Motor neuron (in vitro differentiated cells): ENCODE measurements around the gene TMEM184C. TPM values are rescaled to one million over a fixed set of nuclear protein-coding genes. Genes with fewer than 3 reads are reported as not detected.

Experiments used
- ATAC-seq, 8 experiments: fragments of 200-7000 bp; cut with Tn5 transposase; replicated peaks in 6 of 8; 2 replicates each; pipeline ENCODE4 v1.8.0; 2021; ENCODE audit warnings: mild to moderate bottlenecking in 8 of 8, moderate library complexity in 8 of 8
- H3K27ac ChIP-seq, 2 donors: fragments of 250-450 bp; sonication (Bioruptor Pico); 2 replicates each; pipeline ENCODE4 v1.9.0; 2021; ENCODE audit warnings: antibody characterized with exemption in 2 of 2, mild to moderate bottlenecking in 2 of 2, moderate library complexity in 1 of 2
- H3K4me1 ChIP-seq, 2 donors: fragments of 250-450 bp; sonication (Bioruptor Pico); replicated peaks in 1 of 2; 2 replicates each; pipeline ENCODE4 v1.6.1; 2021; ENCODE audit warnings: antibody characterized with exemption in 2 of 2, mild to moderate bottlenecking in 2 of 2, moderate library complexity in 1 of 2
- H3K4me3 ChIP-seq, 5 donors: fragments of 250-450 bp; sonication (Bioruptor Pico); 2 replicates each; pipeline ENCODE4 v1.9.0; 2021; ENCODE audit warnings: antibody characterized with exemption in 5 of 5, mild to moderate bottlenecking in 5 of 5, moderate library complexity in 4 of 5
- WGBS, 10 experiments: fragments of 450-650 bp; shearing (Covaris generic); methylation state at CpG; one replicate each; pipeline ENCODE4 v1.0.0; 2022; 5-methylcytosine and 5-hydroxymethylcytosine counted together
- in situ Hi-C, 9 experiments: fragments of 400-800 bp; cut with MboI; loops; one replicate each; pipeline ENCODE4 v1.15.0; 2021; ENCODE audit warnings: low sequenced_read_pairs in 9 of 9, low pct_unique_long_range_greater_than_20kb in 2 of 9; ENCODE audit not compliant: unreplicated experiment in 9 of 9
- total RNA-seq, 8 experiments: library from RNA; unstranded; fragments of 300-600 nt; gene quantifications; 2 replicates each; pipeline versions ENCODE4 v1.2.3 to v1.2.4, GENCODE V29; 2022

TMEM184C gene
- total RNA-seq: 10 to 100 TPM; 23.8 to 42.8 (median 28.0) TPM

GRCh38 chr4:147617173-147617840, at the start of gene TMEM184C:
Gene TMEM184C, plus strand, starts transcription at chr4:147617397. Its CDS starts 560 bp downstream, at chr4:147617957.
- Histone ChIP-seq H3K27ac (peak within 1 kb of the TSS; percentile 66 to 88), H3K4me1 (peaks cover 13 to 39% of the 10 kb centered on the region in 2 donors), H3K4me3 (peak within 1 kb of the TSS; percentile 71 to 94 (median 80))
- 0 to 1% (median 0%) methylated on average over 1 to 22 of the region's 37 CpGs; no CpG with 5 or more reads in 2 of the 10 experiments for WGBS, 10 experiments
- peak; percentile 97 to 99 (median 98) for ATAC-seq
- in situ Hi-C loops: no loop called here

- WGBS, 10 experiments: 10 to 100% (median 46%) methylated on average over 1 to 4 of the region's 4 CpGs; no CpG with 5 or more reads in 1 of the 10 experiments
- no peak overlapping the region for H3K27ac ChIP-seq
- ATAC-seq: no peak
- in situ Hi-C loops: no loop called here
- H3K4me1 ChIP-seq: no peaks in the 10 kb centered on the region
- H3K4me3 ChIP-seq: no peak overlapping the region
Observed at GRCh38 chr4:147570616-147571015, 46.6 kb upstream of the TMEM184C start.

GRCh38 chr4:147571036-147571770, 46.0 kb upstream of the TMEM184C start:
- H3K4me1 ChIP-seq: no peaks in the 10 kb centered on the region
- H3K4me3 ChIP-seq: no peak overlapping the region
- in situ Hi-C loops: no loop called here
- WGBS, 10 experiments: 17 to 94% (median 80%) methylated on average over 1 to 5 of the region's 5 CpGs
- H3K27ac ChIP-seq: no peak overlapping the region
- ATAC-seq: no peak

- ATAC-seq: no peak
- in situ Hi-C loops: loop anchor here in 6 of 9 experiments (25.0 kb wide), 2 partner anchors 414 to 439 kb away; no protein-coding TSS in a partner anchor
- H3K4me3 ChIP-seq: no peak overlapping the region
- no peak overlapping the region for H3K27ac ChIP-seq
- 72 to 100% (median 88%) methylated on average over 1 to 3 of the region's 3 CpGs; no CpG with 5 or more reads in 1 of the 10 experiments for WGBS, 10 experiments
- H3K4me1 ChIP-seq: no peaks in the 10 kb centered on the region
Observed at GRCh38 chr4:147576084-147576483, 41.1 kb upstream of the TMEM184C start.

- no peak for ATAC-seq
- H3K27ac ChIP-seq: no peak overlapping the region
- no peaks in the 10 kb centered on the region for H3K4me1 ChIP-seq
- in situ Hi-C loops: loop anchor here in 6 of 9 experiments (25.0 kb wide), 2 partner anchors 416 to 441 kb away; no protein-coding TSS in a partner anchor
- 29 to 100% (median 85%) methylated on average over 1 to 5 of the region's 6 CpGs for WGBS, 10 experiments
- no peak overlapping the region for H3K4me3 ChIP-seq
Observed at GRCh38 chr4:147578051-147578476, 39.1 kb upstream of the TMEM184C start.

- in situ Hi-C loops: loop anchor here in 6 of 9 experiments (25.0 kb wide), 2 partner anchors 416 to 441 kb away; no protein-coding TSS in a partner anchor
- Histone ChIP-seq H3K4me1 (no peaks in the 10 kb centered on the region), H3K4me3 (no peak overlapping the region), H3K27ac (no peak overlapping the region)
- 56 to 94% (median 76%) methylated on average over 1 to 3 of the region's 3 CpGs; no CpG with 5 or more reads in 2 of the 10 experiments for WGBS, 10 experiments
- no peak for ATAC-seq
Observed at GRCh38 chr4:147578593-147578992, 38.6 kb upstream of the TMEM184C start.

GRCh38 chr4:147580396-147580795, 36.8 kb upstream of the TMEM184C start:
- H3K27ac ChIP-seq: no peak overlapping the region
- ATAC-seq: no peak
- 0 to 80% (median 29%) methylated on average over 1 of the region's 1 CpG; no CpG with 5 or more reads in 4 of the 10 experiments for WGBS, 10 experiments
- H3K4me1 ChIP-seq: no peaks in the 10 kb centered on the region
- H3K4me3 ChIP-seq: no peak overlapping the region
- in situ Hi-C loops: loop anchor here in 6 of 9 experiments (25.0 kb wide), 2 partner anchors 418 to 443 kb away; no protein-coding TSS in a partner anchor

GRCh38 chr4:147581606-147582350, 35.4 kb upstream of the TMEM184C start:
- H3K4me3 ChIP-seq: no peak overlapping the region
- H3K27ac ChIP-seq: no peak overlapping the region
- peaks cover 4 to 5% of the 10 kb centered on the region in 2 donors for H3K4me1 ChIP-seq
- in situ Hi-C loops: loop anchor here in 6 of 9 experiments (25.0 kb wide), 2 partner anchors 419 to 444 kb away; no protein-coding TSS in a partner anchor
- WGBS, 10 experiments: 46 to 100% (median 86%) methylated on average over 1 to 5 of the region's 6 CpGs; no CpG with 5 or more reads in 1 of the 10 experiments
- ATAC-seq: peak in 1 of 8 experiments; percentile 38

- peak in 1 of 8 experiments; percentile 25 for ATAC-seq
- Histone ChIP-seq H3K4me1 (peaks cover 5 to 9% of the 10 kb centered on the region in 2 donors), H3K27ac (no peak overlapping the region), H3K4me3 (no peak overlapping the region)
- in situ Hi-C loops: loop anchor here in 6 of 9 experiments (25.0 kb wide), 2 partner anchors 420 to 445 kb away; no protein-coding TSS in a partner anchor
Observed at GRCh38 chr4:147582386-147583060, 34.7 kb upstream of the TMEM184C start.

GRCh38 chr4:147583876-147584275, 33.3 kb upstream of the TMEM184C start:
- in situ Hi-C loops: loop anchor here in 6 of 9 experiments (25.0 kb wide), 2 partner anchors 422 to 447 kb away; no protein-coding TSS in a partner anchor
- H3K27ac ChIP-seq: no peak overlapping the region
- no peak for ATAC-seq
- H3K4me3 ChIP-seq: no peak overlapping the region
- 56 to 100% (median 84%) methylated on average over 1 of the region's 1 CpG; no CpG with 5 or more reads in 2 of the 10 experiments for WGBS, 10 experiments
- peaks cover 5 to 9% of the 10 kb centered on the region in 2 donors for H3K4me1 ChIP-seq

- H3K27ac ChIP-seq: no peak overlapping the region
- peaks cover 5 to 9% of the 10 kb centered on the region in 2 donors for H3K4me1 ChIP-seq
- 16 to 80% (median 33%) methylated on average over 1 to 2 of the region's 3 CpGs; no CpG with 5 or more reads in 4 of the 10 experiments for WGBS, 10 experiments
- no peak overlapping the region for H3K4me3 ChIP-seq
- ATAC-seq: no peak
- in situ Hi-C loops: loop anchor here in 6 of 9 experiments (25.0 kb wide), 2 partner anchors 424 to 449 kb away; no protein-coding TSS in a partner anchor
Observed at GRCh38 chr4:147586032-147586431, 31.2 kb upstream of the TMEM184C start.

- H3K4me1 ChIP-seq: peaks cover 5 to 9% of the 10 kb centered on the region in 2 donors
- no peak for ATAC-seq
- no peak overlapping the region for H3K27ac ChIP-seq
- in situ Hi-C loops: loop anchor here in 6 of 9 experiments (25.0 kb wide), 2 partner anchors 424 to 449 kb away; no protein-coding TSS in a partner anchor
- H3K4me3 ChIP-seq: no peak overlapping the region
- 52 to 83% (median 66%) methylated on average over 1 to 4 of the region's 4 CpGs; no CpG with 5 or more reads in 1 of the 10 experiments for WGBS, 10 experiments
Observed at GRCh38 chr4:147586637-147587036, 30.6 kb upstream of the TMEM184C start.
